Tibial nerve (tissue), 4 donors: ENCODE results near the gene OSBPL10. TPM values are rescaled to one million over a fixed set of nuclear protein-coding genes. Genes with fewer than 3 reads are reported as not detected.
"Not testable (repeated sequence)": the region's sequence is repeated elsewhere in the genome, so short reads cannot be mapped to it uniquely, and the experiment has no call there.

Source experiments
- DNase-seq, 2 donors: peaks; one replicate each; pipeline ENCODE4 v3.0.0-alpha.2; 2019; ENCODE audit warnings: low spot score in 2 of 2
- H3K27ac ChIP-seq, 4 donors: fragments of 200-600 bp; sonication (generic) in 3 of 4; one replicate each; pipeline ENCODE4 v1.5.1; 2017 to 2019; ENCODE audit warnings: mild to moderate bottlenecking in 1 of 4
- H3K27me3 ChIP-seq, 2 donors: fragments of 200-600 bp; sonication (generic) in 1 of 2; one replicate each; pipeline versions ENCODE4 v1.5.1 to v1.6.0; 2017 to 2019
- H3K36me3 ChIP-seq, 3 donors: fragments of 200-600 bp; sonication (generic); one replicate each; pipeline ENCODE4 v1.5.1; 2018 to 2019
- H3K4me1 ChIP-seq, 4 donors: fragments of 200-600 bp; sonication (generic) in 3 of 4; one replicate each; pipeline ENCODE4 v1.5.1; 2017 to 2019
- H3K4me3 ChIP-seq, 4 donors: fragments of 200-600 bp; sonication (generic) in 3 of 4; one replicate each; pipeline ENCODE4 v1.5.1; 2017 to 2019; ENCODE audit warnings: mild to moderate bottlenecking in 1 of 4, moderate library complexity in 1 of 4
- H3K9me3 ChIP-seq, 4 donors: fragments of 200-600 bp; sonication (generic) in 3 of 4; one replicate each; pipeline ENCODE4 v1.5.1; 2017 to 2019
- EP300 ChIP-seq, 2 donors: sonication (generic); formaldehyde crosslinking; IDR thresholded peaks; one replicate each; pipeline ENCODE4 v1.6.1; 2017; ENCODE audit warnings: antibody characterized with exemption in 2 of 2, mild to moderate bottlenecking in 1 of 2
- POLR2A ChIP-seq, 2 donors: fragments of 450-650 bp; IDR thresholded peaks; one replicate each; pipeline ENCODE4 v1.6.1; 2017; ENCODE audit warnings: antibody characterized with exemption in 2 of 2, mild to moderate bottlenecking in 2 of 2, moderate library complexity in 2 of 2
- WGBS, 2 donors: methylation state at CpG; one replicate each; pipeline ENCODE4 v1.1.5; 2018; 5-methylcytosine and 5-hydroxymethylcytosine counted together
- total RNA-seq, 4 donors: library from RNA; depleted of rRNA; stranded (reverse); fragments of >200 nt; gene quantifications; one replicate each; pipeline ENCODE4 v1.1.0, GENCODE V29; 2016
- TF ChIP-seq, protein P1 (sequence below), 5 experiments: fragments of 200-600 bp in 3 of 5; fragments of 450-650 bp in 2 of 5; sonication (generic) in 3 of 5; IDR thresholded peaks; one replicate each; pipeline ENCODE4 v1.5.1; 2016 to 2019; ENCODE audit warnings: antibody characterized with exemption in 5 of 5, mild to moderate bottlenecking in 3 of 5, moderate library complexity in 2 of 5

Gene OSBPL10
- total RNA-seq, 4 donors from 2014 or later: 45.0 to 79.2 (median 60.4) TPM

DNA sequence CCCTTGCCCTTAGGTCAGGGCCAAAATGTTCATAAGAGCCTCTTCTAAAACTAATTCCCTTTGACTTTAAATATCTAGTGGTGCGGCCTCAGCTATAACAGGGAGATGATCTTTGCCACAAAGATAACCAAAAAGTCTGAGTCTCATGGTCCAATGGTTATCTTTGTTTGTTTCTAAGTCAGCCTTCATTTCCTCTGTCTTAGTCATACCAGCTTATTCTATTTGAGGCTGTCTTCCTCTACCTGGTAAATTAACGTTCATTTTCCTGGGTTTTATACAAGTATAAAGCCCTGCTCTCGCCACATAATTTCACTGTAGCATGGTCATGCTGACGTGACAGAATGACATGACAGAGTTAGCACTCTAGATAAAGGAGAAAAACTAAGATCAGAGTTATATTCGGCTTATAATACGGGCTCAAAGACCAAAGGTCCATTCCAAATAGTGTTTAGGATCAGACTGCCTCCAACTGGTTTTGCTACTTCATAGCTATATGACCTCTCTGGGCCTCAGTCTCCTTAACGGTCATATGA lies 18.9 kb upstream of the OSBPL10 start:
- DNase-seq: no peak
- no peaks in the 10 kb centered on the region for H3K4me1 ChIP-seq
- no peaks in the 10 kb centered on the region for H3K27me3 ChIP-seq
- H3K27ac ChIP-seq: no peak overlapping the region
- no peaks in the 10 kb centered on the region for H3K36me3 ChIP-seq
- peaks cover 0 to 3% (median 0%) of the 10 kb centered on the region in 4 donors for H3K9me3 ChIP-seq
- TF ChIP-seq, protein P1, sequence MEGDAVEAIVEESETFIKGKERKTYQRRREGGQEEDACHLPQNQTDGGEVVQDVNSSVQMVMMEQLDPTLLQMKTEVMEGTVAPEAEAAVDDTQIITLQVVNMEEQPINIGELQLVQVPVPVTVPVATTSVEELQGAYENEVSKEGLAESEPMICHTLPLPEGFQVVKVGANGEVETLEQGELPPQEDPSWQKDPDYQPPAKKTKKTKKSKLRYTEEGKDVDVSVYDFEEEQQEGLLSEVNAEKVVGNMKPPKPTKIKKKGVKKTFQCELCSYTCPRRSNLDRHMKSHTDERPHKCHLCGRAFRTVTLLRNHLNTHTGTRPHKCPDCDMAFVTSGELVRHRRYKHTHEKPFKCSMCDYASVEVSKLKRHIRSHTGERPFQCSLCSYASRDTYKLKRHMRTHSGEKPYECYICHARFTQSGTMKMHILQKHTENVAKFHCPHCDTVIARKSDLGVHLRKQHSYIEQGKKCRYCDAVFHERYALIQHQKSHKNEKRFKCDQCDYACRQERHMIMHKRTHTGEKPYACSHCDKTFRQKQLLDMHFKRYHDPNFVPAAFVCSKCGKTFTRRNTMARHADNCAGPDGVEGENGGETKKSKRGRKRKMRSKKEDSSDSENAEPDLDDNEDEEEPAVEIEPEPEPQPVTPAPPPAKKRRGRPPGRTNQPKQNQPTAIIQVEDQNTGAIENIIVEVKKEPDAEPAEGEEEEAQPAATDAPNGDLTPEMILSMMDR (IDR thresholded peaks at IDR 0.05): no peak
- TF ChIP-seq EP300 (IDR thresholded peaks at IDR 0.05) (no peak), POLR2A (IDR thresholded peaks at IDR 0.05) (no peak)
- no peak overlapping the region for H3K4me3 ChIP-seq
- WGBS, 2 donors: 90 to 93% methylated on average over 7 of the region's 7 CpGs

GRCh38 chr3:31997500-31997899 lies 16.4 kb upstream of the OSBPL10 start:
- Histone ChIP-seq H3K4me1 (no peaks in the 10 kb centered on the region), H3K4me3 (no peak overlapping the region), H3K36me3 (no peaks in the 10 kb centered on the region), H3K27me3 (no peaks in the 10 kb centered on the region), H3K27ac (no peak overlapping the region), H3K9me3 (peaks cover 0 to 9% (median 0%) of the 10 kb centered on the region in 4 donors)
- DNase-seq: no peak
- TF ChIP-seq, protein P1 (IDR thresholded peaks at IDR 0.05): no peak
- TF ChIP-seq EP300 (IDR thresholded peaks at IDR 0.05) (no peak), POLR2A (IDR thresholded peaks at IDR 0.05) (no peak)
- 69 to 75% methylated on average over 6 of the region's 6 CpGs for WGBS, 2 donors

DNA sequence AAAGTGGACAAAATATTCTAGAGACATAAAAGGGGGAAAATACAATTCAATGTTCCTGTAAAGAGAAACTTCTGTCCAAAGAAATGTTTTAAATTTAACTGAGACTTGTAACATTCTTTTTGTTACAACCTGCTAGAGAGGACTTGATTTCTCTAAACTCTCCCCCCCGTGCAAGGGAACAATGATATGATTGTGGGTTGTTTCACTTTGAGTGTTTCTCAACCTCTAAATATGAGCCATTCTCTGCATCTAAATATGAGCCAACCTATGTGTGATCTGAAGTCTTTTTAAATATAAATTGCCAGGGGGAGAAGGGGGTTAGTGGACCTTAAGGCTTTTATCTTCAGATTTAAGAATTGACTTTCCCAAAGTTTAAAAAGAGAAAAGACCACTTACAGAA lies 15.1 kb upstream of the OSBPL10 start:
- no peak for DNase-seq
- Histone ChIP-seq H3K36me3 (no peaks in the 10 kb centered on the region), H3K4me3 (no peak overlapping the region), H3K9me3 (peaks cover 0 to 19% (median under 1%) of the 10 kb centered on the region in 4 donors), H3K27ac (no peak overlapping the region), H3K27me3 (no peaks in the 10 kb centered on the region), H3K4me1 (no peaks in the 10 kb centered on the region)
- TF ChIP-seq POLR2A (IDR thresholded peaks at IDR 0.05) (no peak), EP300 (IDR thresholded peaks at IDR 0.05) (no peak)
- TF ChIP-seq, protein P1 (IDR thresholded peaks at IDR 0.05): no peak
- WGBS, 2 donors: 45 to 58% methylated on average over 1 of the region's 1 CpG

DNA sequence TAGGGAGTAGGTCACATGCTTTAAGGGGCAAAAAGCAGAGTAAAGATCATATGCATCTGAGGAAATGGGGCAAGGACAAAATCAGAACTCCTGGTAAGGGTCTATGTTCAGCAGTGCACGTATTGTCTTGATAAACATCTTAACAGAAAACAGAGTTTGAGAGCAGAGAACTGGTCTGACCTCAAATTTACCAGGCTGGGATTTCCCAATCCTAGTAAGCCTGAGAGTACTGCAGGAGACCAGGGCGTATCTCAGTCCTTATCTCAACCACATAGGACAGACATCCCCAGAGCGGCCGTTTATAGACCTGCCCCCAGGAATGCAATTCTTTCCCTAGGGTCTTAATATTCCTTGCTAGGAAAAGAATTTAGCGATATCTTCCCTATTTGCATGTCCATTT lies 14.0 kb upstream of the OSBPL10 start:
- DNase-seq, H3K4me1 ChIP-seq, H3K27me3 ChIP-seq, H3K27ac ChIP-seq, H3K4me3 ChIP-seq, H3K36me3 ChIP-seq: not testable (repeated sequence)
- WGBS, 2 donors: 70 to 89% methylated on average over 5 of the region's 5 CpGs
- H3K9me3 ChIP-seq: peaks cover 0 to 31% (median 6%) of the 10 kb centered on the region in 4 donors

GRCh38 chr3:31993843-31994242 lies 12.8 kb upstream of the OSBPL10 start:
- H3K27me3 ChIP-seq: no peaks in the 10 kb centered on the region
- H3K9me3 ChIP-seq: peaks cover 0 to 42% (median 8%) of the 10 kb centered on the region in 4 donors
- H3K36me3 ChIP-seq: no peaks in the 10 kb centered on the region
- H3K27ac ChIP-seq: no peak overlapping the region
- TF ChIP-seq EP300 (IDR thresholded peaks at IDR 0.05): no peak
- TF ChIP-seq, protein P1 (IDR thresholded peaks at IDR 0.05): no peak
- TF ChIP-seq POLR2A (IDR thresholded peaks at IDR 0.05): no peak
- 90 to 98% methylated on average over 1 of the region's 1 CpG for WGBS, 2 donors
- no peak for DNase-seq
- H3K4me3 ChIP-seq: no peak overlapping the region
- H3K4me1 ChIP-seq: no peaks in the 10 kb centered on the region

DNA sequence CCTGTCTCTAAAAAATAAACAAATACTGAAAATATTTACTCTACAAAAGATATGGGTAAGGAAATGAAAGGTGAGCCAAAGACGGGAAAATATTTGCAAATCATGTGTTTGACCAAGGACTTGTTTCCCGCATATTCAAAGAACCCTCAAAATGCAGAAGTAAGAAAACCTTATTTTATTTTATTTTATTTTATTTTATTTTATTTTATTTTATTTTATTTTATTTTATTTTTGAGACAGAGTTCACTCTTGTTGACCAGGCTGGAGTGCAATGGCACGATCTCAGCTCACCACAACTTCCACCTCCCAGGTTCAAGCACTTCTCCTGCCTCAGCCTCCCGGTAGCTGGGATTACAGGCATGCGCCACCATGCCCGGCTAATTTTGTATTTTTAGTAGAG lies 11.9 kb upstream of the OSBPL10 start:
- not testable (repeated sequence) for H3K4me1 ChIP-seq, H3K27me3 ChIP-seq, H3K27ac ChIP-seq, DNase-seq, H3K4me3 ChIP-seq, H3K36me3 ChIP-seq
- WGBS, 2 donors: 93 to 98% methylated on average over 6 of the region's 6 CpGs
- peaks cover 0 to 49% (median 9%) of the 10 kb centered on the region in 4 donors for H3K9me3 ChIP-seq
